ENCODE results near the gene ADI1.

ADI1 gene

DNA sequence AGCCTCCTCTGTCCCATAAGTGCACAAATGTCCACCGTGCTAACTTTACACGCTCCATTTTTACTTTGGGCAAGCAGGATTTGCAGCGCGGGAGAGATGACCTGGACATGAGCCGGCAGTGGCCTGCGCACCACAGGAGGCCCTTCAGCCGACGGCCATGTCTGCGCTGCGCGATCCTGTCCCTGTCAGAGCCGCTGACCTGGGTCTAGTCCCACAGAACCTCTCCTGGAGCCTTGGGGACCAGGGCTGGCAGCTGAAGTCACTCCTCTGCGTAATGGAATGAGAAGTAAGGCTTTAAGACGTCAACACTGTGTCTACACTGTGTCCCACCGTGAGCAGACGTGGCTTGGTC is 29.6 kb downstream of the ADI1 start:
- Histone ChIP-seq H3K9me3 (0 out of 2 replicates have a peak, but pooled peaks cover 3% of the 10 kb centered on the region), H4K20me1 (no peaks in the 10 kb centered on the region), H3K4me3 (no peak overlapping the region), H3K27me3 (no peaks in the 10 kb centered on the region), H3K36me3 (peaks cover 8% of the 10 kb centered on the region; the same call in 1 of the 2 replicates), H3K4me1 (peaks cover 59% of the 10 kb centered on the region), H3K4me2 (peak overlapping the region; percentile 86), H3K27ac (no peak overlapping the region), H3K9ac (no peak overlapping the region)
- TF ChIP-seq Cebpa-rat (IDR thresholded peaks at IDR 0.05) = no peak

- H3K9me3 ChIP-seq = 0 out of 2 replicates have a peak, but pooled peaks cover 3% of the 10 kb centered on the region
- H3K4me3 ChIP-seq = no peak overlapping the region
- no peaks in the 10 kb centered on the region for H4K20me1 ChIP-seq
- H3K27me3 ChIP-seq = no peaks in the 10 kb centered on the region
- H3K9ac ChIP-seq = peak overlapping the region; percentile 53
- peak overlapping the region; percentile 86 for H3K4me2 ChIP-seq
- no peak for TF ChIP-seq Cebpa-rat (IDR thresholded peaks at IDR 0.05)
- H3K4me1 ChIP-seq = peaks cover 59% of the 10 kb centered on the region
- no peak overlapping the region for H3K27ac ChIP-seq
- peaks cover 8% of the 10 kb centered on the region; the same call in 1 of the 2 replicates for H3K36me3 ChIP-seq
Observed at GRCh38 chr2:3488855-3489763, 30.2 kb downstream of the ADI1 start.

GRCh38 chr2:3488061-3488531 is 31.2 kb downstream of the ADI1 start:
- H3K9ac ChIP-seq = no peak overlapping the region
- no peaks in the 10 kb centered on the region for H3K27me3 ChIP-seq
- H4K20me1 ChIP-seq = no peaks in the 10 kb centered on the region
- 0 out of 2 replicates have a peak, but pooled peaks cover 3% of the 10 kb centered on the region for H3K9me3 ChIP-seq
- no peak for TF ChIP-seq Cebpa-rat (IDR thresholded peaks at IDR 0.05)
- H3K4me3 ChIP-seq = no peak overlapping the region
- no peak overlapping the region for H3K27ac ChIP-seq
- H3K4me1 ChIP-seq = peaks cover 60% of the 10 kb centered on the region
- peaks cover 8% of the 10 kb centered on the region; the same call in 1 of the 2 replicates for H3K36me3 ChIP-seq
- peak overlapping the region; percentile 86 for H3K4me2 ChIP-seq

GRCh38 chr2:3487432-3487831 is 31.9 kb downstream of the ADI1 start:
- Histone ChIP-seq H4K20me1 (no peaks in the 10 kb centered on the region), H3K4me1 (peaks cover 67% of the 10 kb centered on the region), H3K9me3 (0 out of 2 replicates have a peak, but pooled peaks cover 3% of the 10 kb centered on the region), H3K36me3 (peaks cover 8% of the 10 kb centered on the region; the same call in 1 of the 2 replicates), H3K9ac (no peak overlapping the region), H3K27ac (no peak overlapping the region), H3K27me3 (no peaks in the 10 kb centered on the region), H3K4me3 (no peak overlapping the region), H3K4me2 (peak overlapping the region; percentile 86)
- no peak for TF ChIP-seq Cebpa-rat (IDR thresholded peaks at IDR 0.05)

GRCh38 chr2:3487028-3487425 is 32.3 kb downstream of the ADI1 start:
- Histone ChIP-seq H3K36me3 (peaks cover 8% of the 10 kb centered on the region; the same call in 1 of the 2 replicates), H4K20me1 (no peaks in the 10 kb centered on the region), H3K4me1 (peaks cover 68% of the 10 kb centered on the region)

DNA sequence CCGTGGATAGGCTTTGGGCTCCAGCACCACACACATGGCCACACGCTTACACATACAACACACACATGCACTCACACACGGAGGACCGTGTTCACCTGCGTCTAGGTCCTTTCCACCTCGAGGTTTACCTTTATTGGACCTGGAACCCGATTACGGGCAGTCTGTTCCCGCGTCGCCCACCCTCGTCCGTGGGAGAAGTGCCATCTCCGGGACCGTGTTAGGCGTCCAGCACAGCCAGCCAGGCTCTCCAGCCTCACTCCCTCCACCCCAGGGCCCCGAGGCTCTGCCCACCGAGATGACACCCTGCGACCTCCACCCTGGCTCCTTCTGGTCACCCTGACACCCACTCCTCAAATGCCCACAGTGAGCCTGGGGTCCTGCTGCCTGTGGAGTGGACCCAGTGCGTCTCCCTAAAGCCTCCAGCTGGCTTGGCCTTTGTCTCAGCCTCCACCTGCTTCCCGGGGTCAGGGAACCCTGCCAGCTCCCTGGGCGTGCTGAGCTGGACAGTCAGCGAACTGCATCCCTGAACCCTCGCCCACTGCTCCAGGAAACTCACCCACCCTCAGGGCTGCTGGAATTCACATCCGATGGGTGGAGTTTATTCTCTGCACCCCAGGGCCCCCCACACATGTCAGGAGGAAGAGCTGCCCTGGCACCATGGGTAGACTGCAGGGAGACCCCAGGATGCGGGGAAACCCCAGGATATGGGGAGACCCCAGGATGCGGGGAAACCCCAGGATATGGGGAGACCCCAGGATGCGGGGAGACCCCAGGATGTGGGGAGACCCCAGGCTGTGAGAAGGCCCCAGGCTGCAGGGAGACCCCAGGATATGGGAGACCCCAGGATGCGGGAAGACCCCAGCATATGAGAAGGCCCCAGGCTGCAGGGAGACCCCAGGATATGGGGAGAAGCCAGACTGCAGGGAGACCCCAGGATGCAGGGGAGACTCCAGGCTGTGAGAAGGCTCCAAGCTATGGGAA is 33.0 kb downstream of the ADI1 start:
- Histone ChIP-seq H3K9me3 (0 out of 2 replicates have a peak, but pooled peaks cover 3% of the 10 kb centered on the region), H3K36me3 (peaks cover 8% of the 10 kb centered on the region; the same call in 1 of the 2 replicates), H3K27me3 (no peaks in the 10 kb centered on the region), H3K4me1 (peaks cover 68% of the 10 kb centered on the region), H3K9ac (no peak overlapping the region), H3K27ac (no peak overlapping the region), H3K4me3 (no peak overlapping the region), H4K20me1 (no peaks in the 10 kb centered on the region), H3K4me2 (no peak overlapping the region)
- no peak for TF ChIP-seq Cebpa-rat (IDR thresholded peaks at IDR 0.05)

More at GRCh38 chr2:3487028-3487425, 32.3 kb downstream of the ADI1 start:
- TF ChIP-seq Cebpa-rat (IDR thresholded peaks at IDR 0.05) = no peak
- Histone ChIP-seq H3K9ac (no peak overlapping the region), H3K27me3 (no peaks in the 10 kb centered on the region), H3K4me2 (peak overlapping the region; percentile 86), H3K27ac (no peak overlapping the region), H3K9me3 (0 out of 2 replicates have a peak, but pooled peaks cover 3% of the 10 kb centered on the region), H3K4me3 (no peak overlapping the region)

DNA sequence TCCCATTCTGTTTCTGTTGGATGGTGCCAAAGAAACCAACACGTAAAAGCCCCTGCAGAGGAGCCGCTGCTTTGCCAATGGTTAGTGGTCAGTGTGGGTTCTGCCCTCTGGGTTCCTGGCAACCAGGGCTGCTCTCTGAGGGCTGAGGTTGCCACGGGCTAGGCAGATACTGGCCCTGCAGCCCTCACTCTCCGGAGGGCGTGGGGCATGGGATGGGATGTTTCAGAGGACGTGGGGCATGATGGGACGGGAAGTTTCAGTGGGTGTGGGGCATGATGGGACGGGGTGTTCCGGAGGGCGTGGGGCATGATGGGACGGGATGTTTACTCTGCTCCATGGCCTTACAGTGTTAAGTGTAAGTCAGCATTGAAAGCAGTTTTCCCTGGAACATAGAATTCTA is 34.2 kb downstream of the ADI1 start:
- H3K27me3 ChIP-seq = no peaks in the 10 kb centered on the region
- H3K4me1 ChIP-seq = peaks cover 68% of the 10 kb centered on the region
- 0 out of 2 replicates have a peak, but pooled peaks cover 3% of the 10 kb centered on the region for H3K9me3 ChIP-seq
- no peak for TF ChIP-seq Cebpa-rat (IDR thresholded peaks at IDR 0.05)
- H3K4me3 ChIP-seq = no peak overlapping the region
- H3K27ac ChIP-seq = no peak overlapping the region
- H4K20me1 ChIP-seq = no peaks in the 10 kb centered on the region
- H3K4me2 ChIP-seq = no peak overlapping the region
- peaks cover 8% of the 10 kb centered on the region; the same call in 1 of the 2 replicates for H3K36me3 ChIP-seq
- no peak overlapping the region for H3K9ac ChIP-seq

GRCh38 chr2:3483986-3484960 is 35.1 kb downstream of the ADI1 start:
- 0 out of 2 replicates have a peak, but pooled peaks cover 3% of the 10 kb centered on the region for H3K9me3 ChIP-seq
- H3K9ac ChIP-seq = no peak overlapping the region
- H3K27me3 ChIP-seq = no peaks in the 10 kb centered on the region
- peaks cover 15% of the 10 kb centered on the region for H3K36me3 ChIP-seq
- no peak overlapping the region for H3K27ac ChIP-seq
- H3K4me3 ChIP-seq = no peak overlapping the region
- no peak for TF ChIP-seq Cebpa-rat (IDR thresholded peaks at IDR 0.05)
- H3K4me1 ChIP-seq = peaks cover 68% of the 10 kb centered on the region
- H3K4me2 ChIP-seq = no peak overlapping the region
- H4K20me1 ChIP-seq = no peaks in the 10 kb centered on the region
